SK-N-SH (cell line): ENCODE data around the gene SH3BP5L. TPM values are rescaled to one million over a fixed set of nuclear protein-coding genes. Genes with fewer than 3 reads are reported as not detected.

ENCODE experiments used
- CTCF ChIA-PET: fragments of 300-600, 350-600 bp; formaldehyde crosslinking; extraction: SDS; loops from one replicate; lab custom pipeline; 2021; lab: Yijun Ruan, JAX
- POLR2A ChIA-PET: fragments of 350-600 bp; sonication (Branson Sonifier 250); formaldehyde crosslinking; extraction: SDS; loops from one replicate; lab custom pipeline; 2020; ENCODE audit warnings: antibody characterized with exemption, inconsistent platforms; lab: Yijun Ruan, JAX
- DNase-seq: peaks from one replicate; pipeline ENCODE4 v3.0.0; 2012
- H2AFZ ChIP-seq: fragments of 200-600 bp; sonication (generic); 2 replicates; pipeline ENCODE4 v1.8.1; 2016; ENCODE audit warnings: antibody characterized with exemption, mild to moderate bottlenecking, low read depth
- H3F3A ChIP-seq: fragments of 200-600 bp; sonication (generic); replicated peaks from 2 replicates; pipeline ENCODE3; 2016; ENCODE audit warnings: antibody characterized with exemption, mild to moderate bottlenecking; ENCODE audit not compliant: insufficient read depth
- H3K27ac ChIP-seq, 2 experiments: fragments of 200-500 bp in 1 of 2; fragments of 200-600 bp in 1 of 2; sonication (Bioruptor generic) in 1 of 2; sonication (generic), shearing (Covaris generic) in 1 of 2; 2 replicates each; pipeline versions ENCODE4 v1.5.1 to v1.6.1; 2014 to 2016; ENCODE audit warnings: low read depth in 2 of 2, inconsistent platforms in 1 of 2, low read length in 1 of 2, mild to moderate bottlenecking in 1 of 2, mixed read lengths in 1 of 2
- H3K27me3 ChIP-seq: fragments of 200-600 bp; sonication (generic), shearing (Covaris generic); 2 replicates; pipeline ENCODE4 v1.6.1; 2016; ENCODE audit warnings: mixed run types; ENCODE audit not compliant: insufficient read depth
- H3K36me3 ChIP-seq, 2 experiments: fragments of 200-500 bp in 1 of 2; fragments of 200-600 bp in 1 of 2; sonication (Bioruptor generic) in 1 of 2; sonication (generic) in 1 of 2; replicated peaks in 1 of 2; 2 replicates each; pipeline versions ENCODE3 to v1.5.1; 2014 to 2016; ENCODE audit warnings: low read length in 1 of 2, mild to moderate bottlenecking in 1 of 2; ENCODE audit not compliant: insufficient read depth in 2 of 2, control insufficient read depth in 1 of 2
- H3K4me1 ChIP-seq, 2 experiments: fragments of 200-500 bp in 1 of 2; fragments of 200-600 bp in 1 of 2; sonication (Bioruptor generic) in 1 of 2; sonication (generic), shearing (Covaris generic) in 1 of 2; 2 replicates each; pipeline versions ENCODE4 v1.5.1 to v1.6.1; 2014 to 2016; ENCODE audit warnings: low read depth in 1 of 2, low read length in 1 of 2, mixed run types in 1 of 2; ENCODE audit not compliant: insufficient read depth in 2 of 2, control insufficient read depth in 1 of 2
- H3K4me2 ChIP-seq: fragments of 200-600 bp; sonication (generic), shearing (Covaris generic); 2 replicates; pipeline ENCODE4 v1.6.1; 2017; ENCODE audit warnings: mixed run types
- H3K4me3 ChIP-seq, 2 experiments: fragments of 200-500 bp in 1 of 2; fragments of 200-600 bp in 1 of 2; sonication (Bioruptor generic) in 1 of 2; sonication (generic), shearing (Covaris generic) in 1 of 2; 2 replicates each; pipeline versions ENCODE4 v1.5.1 to v1.8.1; 2014 to 2016; ENCODE audit warnings: low read depth in 2 of 2, inconsistent platforms in 1 of 2, low read length in 1 of 2, mild to moderate bottlenecking in 1 of 2, mixed read lengths in 1 of 2, moderate library complexity in 1 of 2
- H3K79me2 ChIP-seq: fragments of 200-600 bp; sonication (generic); 2 replicates; pipeline ENCODE4 v1.8.1; 2017; ENCODE audit warnings: mild to moderate bottlenecking; ENCODE audit not compliant: insufficient read depth
- H3K9ac ChIP-seq: fragments of 200-600 bp; sonication (generic); 2 replicates; pipeline ENCODE4 v1.6.1; 2017; ENCODE audit warnings: mixed run types
- H3K9me2 ChIP-seq: fragments of 200-600 bp; sonication (generic); 2 replicates; pipeline ENCODE4 v1.6.1; 2017; ENCODE audit warnings: mixed run types
- H3K9me3 ChIP-seq: fragments of 200-600 bp; sonication (generic); 2 replicates; pipeline ENCODE4 v1.6.1; 2017; ENCODE audit warnings: mixed run types, mild to moderate bottlenecking, moderate library complexity
- H4K20me1 ChIP-seq: fragments of 200-600 bp; sonication (generic); 2 replicates; pipeline ENCODE4 v1.6.1; 2017; ENCODE audit warnings: mild to moderate bottlenecking, mixed run types; ENCODE audit not compliant: insufficient read depth
- CHD2 ChIP-seq: fragments of 150-350 bp; IDR thresholded peaks from 2 replicates; pipeline ENCODE4 v1.6.1; 2018; ENCODE audit warnings: low read length; ENCODE audit not compliant: partially characterized antibody
- EP300 ChIP-seq, 2 experiments: IDR thresholded peaks; 2 replicates each; pipeline versions ENCODE4 v1.4.0 to v1.6.1; 2012; ENCODE audit warnings: borderline replicate concordance in 1 of 2, low read depth in 1 of 2, low read length in 1 of 2
- EZH2phosphoT487 ChIP-seq: fragments of 200-600 bp; sonication (generic); IDR thresholded peaks from 2 replicates; pipeline ENCODE4 v1.6.1; 2017; ENCODE audit warnings: low read depth, mixed run types, mild to moderate bottlenecking, antibody characterized with exemption, moderate library complexity, borderline replicate concordance
- FOSL2 ChIP-seq: IDR thresholded peaks from 2 replicates; pipeline ENCODE4 v1.4.0; 2012; ENCODE audit warnings: low read depth, mild to moderate bottlenecking, moderate library complexity, borderline replicate concordance
- GATA2 ChIP-seq: sonication (generic); formaldehyde crosslinking; IDR thresholded peaks from 2 replicates; pipeline ENCODE4 v1.5.0; 2020; ENCODE audit warnings: mild to moderate bottlenecking, missing genetic modification reagents
- JUND ChIP-seq: IDR thresholded peaks from 2 replicates; pipeline ENCODE4 v1.4.0; 2012
- POLR2AphosphoS5 ChIP-seq: IDR thresholded peaks from 2 replicates; pipeline ENCODE4 v1.6.1; 2012; ENCODE audit warnings: low read depth, low read length
- RAD21 ChIP-seq: IDR thresholded peaks from 2 replicates; pipeline ENCODE4 v1.6.1; 2012; ENCODE audit warnings: mild to moderate bottlenecking, low read length
- TCF12 ChIP-seq: IDR thresholded peaks from 2 replicates; pipeline ENCODE4 v1.4.0; 2012
- YY1 ChIP-seq: IDR thresholded peaks from 2 replicates; pipeline ENCODE4 v1.4.0; 2012; ENCODE audit warnings: low read depth, mild to moderate bottlenecking
- WGBS: methylation state at CpG from one replicate; pipeline ENCODE4 v1.1.6; 2017; ENCODE audit warnings: low lambda C conversion rate; 5-methylcytosine and 5-hydroxymethylcytosine counted together
- polyA plus RNA-seq, 3 experiments: library from polyadenylated mRNA; depleted of rRNA; stranded (reverse); fragments of >200 nt; gene quantifications; 2 replicates each; pipeline ENCODE4 v1.2.3, GENCODE V29; 2012
- TF ChIP-seq, protein P1 (sequence below): IDR thresholded peaks from 2 replicates; pipeline ENCODE4 v1.4.0; 2012; ENCODE audit warnings: low read depth, borderline replicate concordance
- TF ChIP-seq, protein P2 (sequence below): fragments of 150-350 bp; IDR thresholded peaks from 2 replicates; pipeline ENCODE4 v1.6.1; 2016; ENCODE audit warnings: mild to moderate bottlenecking, low read depth, low read length
- TF ChIP-seq, protein P3 (sequence below): IDR thresholded peaks from 2 replicates; pipeline ENCODE4 v1.4.0; 2012; ENCODE audit warnings: low read depth, borderline replicate concordance
- TF ChIP-seq, protein P4 (sequence below): IDR thresholded peaks from 2 replicates; pipeline ENCODE4; 2012
- TF ChIP-seq, protein P5 (sequence below): IDR thresholded peaks from 2 replicates; pipeline ENCODE4 v1.6.1; 2012; ENCODE audit warnings: mild to moderate bottlenecking, low read depth, low read length, moderate library complexity
- TF ChIP-seq, protein P6 (sequence below): IDR thresholded peaks from 2 replicates; pipeline ENCODE4 v1.4.0; 2012; ENCODE audit warnings: low read depth

The SH3BP5L gene
- polyA plus RNA-seq, 1 of the 3 experiments (the other 2 are of a cell fraction), result 32.1 TPM

DNA sequence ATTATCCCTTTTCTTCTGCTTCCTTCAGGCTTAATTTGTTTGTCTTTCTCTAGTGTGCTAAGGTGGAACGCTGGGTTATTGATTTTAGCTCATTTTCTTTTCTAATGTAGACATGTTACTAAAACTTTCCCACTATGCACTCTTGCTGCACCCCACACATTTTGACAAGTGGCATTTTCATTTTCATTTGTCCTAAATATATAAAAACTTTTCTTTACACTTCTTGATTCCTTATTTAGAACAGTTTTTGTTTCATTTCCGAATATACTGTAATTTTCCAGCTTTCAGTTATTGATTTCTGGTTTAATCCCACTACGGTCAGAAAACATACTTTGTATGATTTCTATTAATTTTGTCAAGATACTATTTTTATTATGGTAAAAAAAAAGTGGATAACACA is 25.3 kb downstream of the SH3BP5L start:
- POLR2A ChIA-PET, result no interaction called here
- TF ChIP-seq RAD21 (no peak), CHD2 (no peak), JUND (no peak), FOSL2 (no peak), POLR2AphosphoS5 (no peak), EZH2phosphoT487 (no peak), EP300 (IDR thresholded peaks at IDR 0.05; ENCODE audit: borderline replicate concordance in 1 of 2, low read depth in 1 of 2, low read length in 1 of 2) (no peak), GATA2 (CRISPR knock-in tag) (no peak), YY1 (no peak), TCF12 (no peak)
- TF ChIP-seq, protein P1, sequence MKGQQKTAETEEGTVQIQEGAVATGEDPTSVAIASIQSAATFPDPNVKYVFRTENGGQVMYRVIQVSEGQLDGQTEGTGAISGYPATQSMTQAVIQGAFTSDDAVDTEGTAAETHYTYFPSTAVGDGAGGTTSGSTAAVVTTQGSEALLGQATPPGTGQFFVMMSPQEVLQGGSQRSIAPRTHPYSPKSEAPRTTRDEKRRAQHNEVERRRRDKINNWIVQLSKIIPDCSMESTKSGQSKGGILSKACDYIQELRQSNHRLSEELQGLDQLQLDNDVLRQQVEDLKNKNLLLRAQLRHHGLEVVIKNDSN, result no peak
- TF ChIP-seq, protein P2, sequence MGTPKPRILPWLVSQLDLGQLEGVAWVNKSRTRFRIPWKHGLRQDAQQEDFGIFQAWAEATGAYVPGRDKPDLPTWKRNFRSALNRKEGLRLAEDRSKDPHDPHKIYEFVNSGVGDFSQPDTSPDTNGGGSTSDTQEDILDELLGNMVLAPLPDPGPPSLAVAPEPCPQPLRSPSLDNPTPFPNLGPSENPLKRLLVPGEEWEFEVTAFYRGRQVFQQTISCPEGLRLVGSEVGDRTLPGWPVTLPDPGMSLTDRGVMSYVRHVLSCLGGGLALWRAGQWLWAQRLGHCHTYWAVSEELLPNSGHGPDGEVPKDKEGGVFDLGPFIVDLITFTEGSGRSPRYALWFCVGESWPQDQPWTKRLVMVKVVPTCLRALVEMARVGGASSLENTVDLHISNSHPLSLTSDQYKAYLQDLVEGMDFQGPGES, result no peak
- TF ChIP-seq, protein P3, sequence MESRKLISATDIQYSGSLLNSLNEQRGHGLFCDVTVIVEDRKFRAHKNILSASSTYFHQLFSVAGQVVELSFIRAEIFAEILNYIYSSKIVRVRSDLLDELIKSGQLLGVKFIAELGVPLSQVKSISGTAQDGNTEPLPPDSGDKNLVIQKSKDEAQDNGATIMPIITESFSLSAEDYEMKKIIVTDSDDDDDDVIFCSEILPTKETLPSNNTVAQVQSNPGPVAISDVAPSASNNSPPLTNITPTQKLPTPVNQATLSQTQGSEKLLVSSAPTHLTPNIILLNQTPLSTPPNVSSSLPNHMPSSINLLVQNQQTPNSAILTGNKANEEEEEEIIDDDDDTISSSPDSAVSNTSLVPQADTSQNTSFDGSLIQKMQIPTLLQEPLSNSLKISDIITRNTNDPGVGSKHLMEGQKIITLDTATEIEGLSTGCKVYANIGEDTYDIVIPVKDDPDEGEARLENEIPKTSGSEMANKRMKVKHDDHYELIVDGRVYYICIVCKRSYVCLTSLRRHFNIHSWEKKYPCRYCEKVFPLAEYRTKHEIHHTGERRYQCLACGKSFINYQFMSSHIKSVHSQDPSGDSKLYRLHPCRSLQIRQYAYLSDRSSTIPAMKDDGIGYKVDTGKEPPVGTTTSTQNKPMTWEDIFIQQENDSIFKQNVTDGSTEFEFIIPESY, result no peak
- TF ChIP-seq, protein P4, sequence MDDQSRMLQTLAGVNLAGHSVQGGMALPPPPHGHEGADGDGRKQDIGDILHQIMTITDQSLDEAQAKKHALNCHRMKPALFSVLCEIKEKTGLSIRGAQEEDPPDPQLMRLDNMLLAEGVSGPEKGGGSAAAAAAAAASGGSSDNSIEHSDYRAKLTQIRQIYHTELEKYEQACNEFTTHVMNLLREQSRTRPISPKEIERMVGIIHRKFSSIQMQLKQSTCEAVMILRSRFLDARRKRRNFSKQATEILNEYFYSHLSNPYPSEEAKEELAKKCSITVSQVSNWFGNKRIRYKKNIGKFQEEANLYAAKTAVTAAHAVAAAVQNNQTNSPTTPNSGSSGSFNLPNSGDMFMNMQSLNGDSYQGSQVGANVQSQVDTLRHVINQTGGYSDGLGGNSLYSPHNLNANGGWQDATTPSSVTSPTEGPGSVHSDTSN, result no peak
- TF ChIP-seq, protein P5, sequence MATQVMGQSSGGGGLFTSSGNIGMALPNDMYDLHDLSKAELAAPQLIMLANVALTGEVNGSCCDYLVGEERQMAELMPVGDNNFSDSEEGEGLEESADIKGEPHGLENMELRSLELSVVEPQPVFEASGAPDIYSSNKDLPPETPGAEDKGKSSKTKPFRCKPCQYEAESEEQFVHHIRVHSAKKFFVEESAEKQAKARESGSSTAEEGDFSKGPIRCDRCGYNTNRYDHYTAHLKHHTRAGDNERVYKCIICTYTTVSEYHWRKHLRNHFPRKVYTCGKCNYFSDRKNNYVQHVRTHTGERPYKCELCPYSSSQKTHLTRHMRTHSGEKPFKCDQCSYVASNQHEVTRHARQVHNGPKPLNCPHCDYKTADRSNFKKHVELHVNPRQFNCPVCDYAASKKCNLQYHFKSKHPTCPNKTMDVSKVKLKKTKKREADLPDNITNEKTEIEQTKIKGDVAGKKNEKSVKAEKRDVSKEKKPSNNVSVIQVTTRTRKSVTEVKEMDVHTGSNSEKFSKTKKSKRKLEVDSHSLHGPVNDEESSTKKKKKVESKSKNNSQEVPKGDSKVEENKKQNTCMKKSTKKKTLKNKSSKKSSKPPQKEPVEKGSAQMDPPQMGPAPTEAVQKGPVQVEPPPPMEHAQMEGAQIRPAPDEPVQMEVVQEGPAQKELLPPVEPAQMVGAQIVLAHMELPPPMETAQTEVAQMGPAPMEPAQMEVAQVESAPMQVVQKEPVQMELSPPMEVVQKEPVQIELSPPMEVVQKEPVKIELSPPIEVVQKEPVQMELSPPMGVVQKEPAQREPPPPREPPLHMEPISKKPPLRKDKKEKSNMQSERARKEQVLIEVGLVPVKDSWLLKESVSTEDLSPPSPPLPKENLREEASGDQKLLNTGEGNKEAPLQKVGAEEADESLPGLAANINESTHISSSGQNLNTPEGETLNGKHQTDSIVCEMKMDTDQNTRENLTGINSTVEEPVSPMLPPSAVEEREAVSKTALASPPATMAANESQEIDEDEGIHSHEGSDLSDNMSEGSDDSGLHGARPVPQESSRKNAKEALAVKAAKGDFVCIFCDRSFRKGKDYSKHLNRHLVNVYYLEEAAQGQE, result no peak
- TF ChIP-seq, protein P6, sequence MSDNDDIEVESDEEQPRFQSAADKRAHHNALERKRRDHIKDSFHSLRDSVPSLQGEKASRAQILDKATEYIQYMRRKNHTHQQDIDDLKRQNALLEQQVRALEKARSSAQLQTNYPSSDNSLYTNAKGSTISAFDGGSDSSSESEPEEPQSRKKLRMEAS, result no peak
- Histone ChIP-seq H3K4me2 (no peak overlapping the region), H2AFZ (no peak overlapping the region), H3K9me3 (no peaks in the 10 kb centered on the region), H3F3A (no peaks in the 10 kb centered on the region), H3K4me1 (no peaks in the 10 kb centered on the region; a peak in 1 of 4 replicates), H3K27ac (no peak overlapping the region), H3K36me3 (no peaks in the 10 kb centered on the region), H3K4me3 (no peak overlapping the region), H3K27me3 (peaks cover 32% of the 10 kb centered on the region; the same call in 1 of the 2 replicates), H3K9me2 (no peaks in the 10 kb centered on the region), H3K9ac (no peak overlapping the region), H4K20me1 (no peaks in the 10 kb centered on the region), H3K79me2 (no peaks in the 10 kb centered on the region)
- 5% methylated on average over 3 of the region's 3 CpGs for WGBS
- CTCF ChIA-PET, result interaction anchor here (0.6 to 1.3 kb wide), 3 partner anchors 11 to 181 kb away, joined by 3 to 5 read pairs (median 3); no protein-coding TSS in a partner anchor
- no peak for DNase-seq
